Subcutaneous adipose tissue (tissue), 4 donors: ENCODE data around the gene NOL6. TPM values are rescaled to one million over a fixed set of nuclear protein-coding genes. Genes with fewer than 3 reads are reported as not detected.

Experiments used
- small RNA-seq: library from RNA; depleted of rRNA; stranded (forward); fragments of <200 nt; gene quantifications from one replicate; pipeline ENCODE3, GENCODE V24; 2016
- total RNA-seq, 4 donors: library from RNA; depleted of rRNA; stranded (reverse); fragments of >200 nt; gene quantifications; one replicate each; pipeline ENCODE4 v1.1.0, GENCODE V29; 2016
- TF ChIP-seq, protein P1 (sequence below): fragments of 450-650 bp; IDR thresholded peaks from one replicate; pipeline ENCODE4 v1.5.1; 2016; ENCODE audit warnings: low read depth, mild to moderate bottlenecking, control low read depth, antibody characterized with exemption, moderate library complexity

NOL6 gene
- total RNA-seq, 4 donors from 2014 or later: 11.0 to 18.1 (median 14.9) TPM

DNA sequence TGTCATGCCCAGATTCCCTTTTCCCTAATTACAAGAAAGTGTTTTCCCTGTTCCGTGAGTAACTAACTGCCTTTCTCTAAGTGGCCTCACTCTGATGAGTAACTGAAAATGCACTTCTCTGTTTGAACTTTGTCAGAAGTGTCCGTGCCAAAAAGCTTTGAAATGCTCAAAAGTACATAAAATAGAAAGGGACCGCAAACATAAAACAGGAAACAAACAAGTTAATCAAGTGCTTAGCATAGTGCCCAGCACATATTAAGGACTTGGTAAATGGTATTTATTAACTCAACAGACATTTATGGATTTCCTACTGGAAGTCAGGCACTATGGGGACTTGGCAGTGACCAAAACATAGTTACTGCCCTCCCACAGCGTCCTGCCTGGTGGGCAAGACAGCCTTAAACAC lies 48.6 kb downstream of the NOL6 start:
- TF ChIP-seq, protein P1, sequence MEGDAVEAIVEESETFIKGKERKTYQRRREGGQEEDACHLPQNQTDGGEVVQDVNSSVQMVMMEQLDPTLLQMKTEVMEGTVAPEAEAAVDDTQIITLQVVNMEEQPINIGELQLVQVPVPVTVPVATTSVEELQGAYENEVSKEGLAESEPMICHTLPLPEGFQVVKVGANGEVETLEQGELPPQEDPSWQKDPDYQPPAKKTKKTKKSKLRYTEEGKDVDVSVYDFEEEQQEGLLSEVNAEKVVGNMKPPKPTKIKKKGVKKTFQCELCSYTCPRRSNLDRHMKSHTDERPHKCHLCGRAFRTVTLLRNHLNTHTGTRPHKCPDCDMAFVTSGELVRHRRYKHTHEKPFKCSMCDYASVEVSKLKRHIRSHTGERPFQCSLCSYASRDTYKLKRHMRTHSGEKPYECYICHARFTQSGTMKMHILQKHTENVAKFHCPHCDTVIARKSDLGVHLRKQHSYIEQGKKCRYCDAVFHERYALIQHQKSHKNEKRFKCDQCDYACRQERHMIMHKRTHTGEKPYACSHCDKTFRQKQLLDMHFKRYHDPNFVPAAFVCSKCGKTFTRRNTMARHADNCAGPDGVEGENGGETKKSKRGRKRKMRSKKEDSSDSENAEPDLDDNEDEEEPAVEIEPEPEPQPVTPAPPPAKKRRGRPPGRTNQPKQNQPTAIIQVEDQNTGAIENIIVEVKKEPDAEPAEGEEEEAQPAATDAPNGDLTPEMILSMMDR: no peak

DNA sequence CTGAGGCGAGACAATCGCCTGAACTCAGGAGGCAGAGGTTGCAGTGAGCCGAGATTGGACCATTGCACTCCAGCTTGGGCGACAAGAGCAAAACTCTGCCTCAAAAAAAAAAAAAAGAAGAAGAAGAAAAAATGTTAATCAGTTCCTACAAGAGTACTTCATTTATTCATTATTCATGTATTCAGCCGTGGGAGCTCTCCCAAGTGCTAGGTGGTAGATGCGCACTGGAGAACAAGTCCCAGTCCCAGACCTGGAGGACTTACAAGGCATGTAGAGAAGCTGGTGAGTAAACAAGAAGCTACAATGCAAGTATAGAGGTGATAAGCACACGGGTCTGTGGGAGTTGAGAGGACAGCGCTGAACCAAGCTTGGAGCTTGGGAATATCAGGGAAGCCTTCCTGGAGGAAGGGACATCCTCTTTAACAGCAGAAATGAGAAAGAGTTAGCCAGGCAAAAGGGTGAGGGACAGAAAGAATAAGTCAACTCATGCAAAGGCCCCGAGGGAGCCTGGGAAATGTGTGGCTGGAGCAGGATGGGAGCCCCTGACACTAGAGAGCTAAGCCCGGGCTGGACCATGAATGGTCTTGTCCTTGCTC lies 53.9 kb downstream of the NOL6 start:
- TF ChIP-seq, protein P1: no peak

DNA sequence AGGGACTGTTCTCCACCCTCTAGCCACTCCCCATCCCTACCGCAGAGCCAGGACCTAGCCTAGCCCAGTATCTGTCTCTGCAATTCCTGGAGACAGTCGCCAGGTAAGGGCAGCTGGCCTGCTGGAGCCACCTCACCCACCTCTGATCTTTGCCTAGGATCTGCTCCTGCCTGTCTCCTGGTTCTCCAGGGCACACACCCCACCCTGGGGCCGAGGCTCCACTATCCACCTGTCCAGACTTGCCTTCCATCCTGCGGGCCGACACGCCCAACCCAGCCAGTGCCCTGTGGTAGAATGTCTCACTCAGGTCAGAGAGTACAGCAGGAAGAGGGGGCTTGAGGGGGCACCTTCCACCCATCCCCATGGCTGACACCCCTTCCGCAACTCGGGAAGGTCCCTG lies 55.6 kb downstream of the NOL6 start:
- TF ChIP-seq, protein P1: no peak

DNA sequence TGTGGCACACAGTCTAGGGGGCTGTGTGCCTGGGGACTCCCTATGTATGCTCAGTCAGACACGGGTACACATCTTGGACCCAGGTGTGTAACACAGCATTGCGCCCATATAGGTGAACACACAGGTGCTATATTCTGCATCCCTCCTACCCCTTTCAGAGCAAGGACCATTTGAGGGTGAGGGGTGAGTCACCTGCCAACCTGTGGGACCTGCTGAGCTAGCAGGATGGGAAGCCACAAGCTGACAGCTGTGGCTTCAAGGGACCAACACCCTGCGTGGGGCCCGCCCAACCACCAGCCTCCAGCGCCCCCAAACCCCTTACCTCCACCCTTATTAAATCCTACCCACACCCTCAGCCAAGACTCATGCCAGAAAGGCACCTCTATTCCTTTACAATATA lies 56.7 kb downstream of the NOL6 start:
- TF ChIP-seq, protein P1: no peak

DNA sequence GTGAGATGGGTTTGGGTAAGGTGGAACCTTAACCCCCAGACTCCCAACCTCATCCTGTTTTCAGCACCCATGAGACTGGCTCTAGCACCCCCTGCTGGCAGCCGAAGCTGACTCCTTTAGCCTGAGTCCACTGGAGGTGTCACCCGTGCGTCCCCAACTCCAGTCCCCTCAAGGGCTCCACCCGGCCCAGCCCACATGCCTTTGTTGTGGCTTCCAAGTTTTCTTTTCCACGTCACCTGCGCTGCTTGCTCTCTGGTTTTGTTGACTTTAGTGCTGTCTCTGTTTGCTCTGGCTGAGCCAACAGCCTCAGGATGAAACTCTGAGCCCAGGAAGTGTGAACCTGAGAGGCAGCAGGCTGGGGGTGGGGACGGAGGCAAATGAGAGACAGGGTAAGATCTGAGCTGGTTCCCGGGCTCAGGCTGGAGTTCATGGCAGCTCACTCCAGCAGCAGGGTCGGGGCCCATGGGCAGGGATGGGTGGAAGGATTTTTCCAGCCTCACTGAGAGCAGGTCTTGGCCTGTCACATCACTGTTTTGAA lies 58.2 kb downstream of the NOL6 start:
- TF ChIP-seq, protein P1: no peak

DNA sequence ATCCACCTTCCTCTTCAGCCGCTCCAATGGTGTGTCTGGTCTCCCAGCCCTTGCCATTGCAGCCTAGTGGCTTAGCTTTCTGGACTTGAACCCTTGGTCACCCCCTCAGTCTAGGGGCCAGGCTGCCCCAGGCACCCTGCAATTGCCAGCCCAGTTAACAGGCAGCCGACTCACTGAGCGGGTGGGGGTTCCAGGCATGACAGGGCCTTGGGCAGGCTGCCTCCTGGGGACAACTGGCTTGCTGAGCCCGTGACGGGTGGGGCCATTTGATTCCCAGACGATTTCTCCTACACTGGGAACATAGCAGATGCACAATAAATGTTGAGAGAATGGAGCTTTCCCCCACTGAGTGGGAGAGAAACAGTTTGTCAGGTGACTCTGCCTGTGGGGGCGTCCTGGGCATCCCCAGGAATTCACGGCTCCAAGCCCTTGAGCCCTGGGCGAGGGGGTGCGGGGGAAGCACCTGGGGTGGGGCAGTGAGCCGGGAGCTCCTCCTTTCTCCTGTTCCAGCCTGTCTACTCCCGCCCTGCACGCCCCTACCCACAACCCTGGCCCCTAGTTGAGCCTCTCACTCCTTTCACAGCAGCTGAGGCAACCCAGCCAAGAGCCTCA lies 58.7 kb downstream of the NOL6 start:
- TF ChIP-seq, protein P1: no peak

DNA sequence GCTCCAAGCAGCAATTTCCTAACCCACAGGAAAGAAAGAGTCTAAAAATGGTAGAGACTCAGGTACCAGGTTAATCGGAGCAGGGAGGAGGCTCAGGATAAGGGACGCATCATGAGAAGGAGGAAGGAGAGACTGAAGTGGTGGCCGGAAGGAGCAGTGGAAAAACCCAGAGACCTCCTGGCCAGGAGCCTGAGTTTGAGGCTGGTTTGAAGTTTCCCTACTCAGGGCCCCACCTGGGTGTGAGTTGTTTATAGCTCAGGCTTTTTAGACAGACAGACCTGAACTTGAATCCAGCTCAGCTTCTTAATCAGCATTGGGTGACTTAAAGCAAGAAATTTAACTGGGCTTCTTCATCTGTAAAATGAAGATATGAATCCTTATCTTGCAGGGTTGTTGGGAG lies 59.5 kb downstream of the NOL6 start:
- TF ChIP-seq, protein P1: no peak

Small RNAs within 50 kb of the gene (small RNA-seq; reads per million reads assigned to genes)
- gene AL356218.2: not detected
- not detected for gene MIR6851

Other genes starting within 250 kb of the NOL6 start
- not detected for gene SPINK4, start 233.8 kb downstream of the NOL6 start, total RNA-seq
- gene BAG1, start 209.2 kb downstream of the NOL6 start, total RNA-seq: 10 to 100 TPM; 60.3 to 92.5 (median 77.8) TPM
- gene CHMP5, start 208.9 kb downstream of the NOL6 start, total RNA-seq: 10 to 100 TPM; 55.9 to 72.4 (median 66.0) TPM
- gene NFX1, start 183.4 kb downstream of the NOL6 start, total RNA-seq: 10 to 100 TPM; 33.5 to 43.2 (median 39.0) TPM
- 100 to 1,000 TPM; 136 to 498 (median 197) TPM for gene AQP7, start 71.4 kb downstream of the NOL6 start, total RNA-seq
- gene AQP3, start 26.3 kb downstream of the NOL6 start, total RNA-seq: 10 to 100 TPM in 2 of 4 donors, 1 to 10 TPM in 2; 2.1 to 38.1 (median 10.2) TPM
- not detected for gene ANKRD18B, start 50.3 kb upstream of the NOL6 start, total RNA-seq